Measurements from ENCODE around the gene SEC24B.

DNA sequence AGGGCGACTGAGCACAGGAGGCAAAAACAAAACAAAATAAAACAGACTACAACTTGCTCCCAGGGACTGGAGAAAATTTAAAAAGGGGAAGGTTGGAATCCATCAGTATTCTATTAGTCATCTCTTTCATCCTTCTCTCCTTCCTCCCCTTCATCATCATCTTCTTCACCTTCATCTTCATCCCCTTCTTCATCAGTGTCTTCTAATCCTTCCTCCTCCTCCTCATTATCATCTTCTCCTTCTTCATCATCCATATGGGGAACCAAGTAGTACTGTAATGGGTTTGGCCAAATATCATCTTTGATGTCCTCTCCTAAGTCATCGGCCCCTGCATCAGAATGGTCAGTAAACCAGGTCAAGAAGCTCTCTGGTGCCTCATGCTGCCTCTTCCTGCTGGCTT is 119.5 kb downstream of the SEC24B start:
- TF ChIP-seq, protein P1, sequence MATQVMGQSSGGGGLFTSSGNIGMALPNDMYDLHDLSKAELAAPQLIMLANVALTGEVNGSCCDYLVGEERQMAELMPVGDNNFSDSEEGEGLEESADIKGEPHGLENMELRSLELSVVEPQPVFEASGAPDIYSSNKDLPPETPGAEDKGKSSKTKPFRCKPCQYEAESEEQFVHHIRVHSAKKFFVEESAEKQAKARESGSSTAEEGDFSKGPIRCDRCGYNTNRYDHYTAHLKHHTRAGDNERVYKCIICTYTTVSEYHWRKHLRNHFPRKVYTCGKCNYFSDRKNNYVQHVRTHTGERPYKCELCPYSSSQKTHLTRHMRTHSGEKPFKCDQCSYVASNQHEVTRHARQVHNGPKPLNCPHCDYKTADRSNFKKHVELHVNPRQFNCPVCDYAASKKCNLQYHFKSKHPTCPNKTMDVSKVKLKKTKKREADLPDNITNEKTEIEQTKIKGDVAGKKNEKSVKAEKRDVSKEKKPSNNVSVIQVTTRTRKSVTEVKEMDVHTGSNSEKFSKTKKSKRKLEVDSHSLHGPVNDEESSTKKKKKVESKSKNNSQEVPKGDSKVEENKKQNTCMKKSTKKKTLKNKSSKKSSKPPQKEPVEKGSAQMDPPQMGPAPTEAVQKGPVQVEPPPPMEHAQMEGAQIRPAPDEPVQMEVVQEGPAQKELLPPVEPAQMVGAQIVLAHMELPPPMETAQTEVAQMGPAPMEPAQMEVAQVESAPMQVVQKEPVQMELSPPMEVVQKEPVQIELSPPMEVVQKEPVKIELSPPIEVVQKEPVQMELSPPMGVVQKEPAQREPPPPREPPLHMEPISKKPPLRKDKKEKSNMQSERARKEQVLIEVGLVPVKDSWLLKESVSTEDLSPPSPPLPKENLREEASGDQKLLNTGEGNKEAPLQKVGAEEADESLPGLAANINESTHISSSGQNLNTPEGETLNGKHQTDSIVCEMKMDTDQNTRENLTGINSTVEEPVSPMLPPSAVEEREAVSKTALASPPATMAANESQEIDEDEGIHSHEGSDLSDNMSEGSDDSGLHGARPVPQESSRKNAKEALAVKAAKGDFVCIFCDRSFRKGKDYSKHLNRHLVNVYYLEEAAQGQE (IDR thresholded peaks at IDR 0.05; ENCODE audit: low read depth, low read length), result no peak
- TF ChIP-seq CHD4 (IDR thresholded peaks at IDR 0.05), result no peak
- TF ChIP-seq MXI1 (IDR thresholded peaks at IDR 0.05; ENCODE audit: low read depth, low read length), result no peak
- no peak for TF ChIP-seq TCF12 (IDR thresholded peaks at IDR 0.05; ENCODE audit: low read depth, low read length)
- TF ChIP-seq YY1 (IDR thresholded peaks at IDR 0.05; ENCODE audit: low read depth, low read length), result no peak
- TF ChIP-seq CEBPB (IDR thresholded peaks at IDR 0.05; ENCODE audit: borderline replicate concordance in 1 of 2, low read depth in 2 of 2, low read length in 2 of 2), result no peak
- TF ChIP-seq POLR2A (IDR thresholded peaks at IDR 0.05; ENCODE audit: low read depth, low read length), result no peak
